Measurements from ENCODE around the gene HS6ST1.

GRCh38 chr2:128359841-128360240, 41.2 kb upstream of the HS6ST1 start:
- TF ChIP-seq POLR2A (IDR thresholded peaks at IDR 0.05), result no peak
- TF ChIP-seq EP300 (IDR thresholded peaks at IDR 0.05; ENCODE audit: low read depth), result no peak
- TF ChIP-seq CTCF (IDR thresholded peaks at IDR 0.05), result no peak
